GM12878 (cell line): ENCODE data around the gene GALNT3.

Source experiments
- EZH2 ChIP-seq: IDR thresholded peaks from 2 replicates; pipeline ENCODE4 v1.6.1; 2012; ENCODE audit warnings: low read depth, mild to moderate bottlenecking, control low read depth, inconsistent platforms, low read length, borderline replicate concordance; ENCODE audit not compliant: control insufficient read depth
- GABPA ChIP-seq: IDR thresholded peaks from 2 replicates; pipeline ENCODE4 v1.6.1; 2014; ENCODE audit warnings: antibody characterized with exemption, low read depth, mild to moderate bottlenecking, inconsistent platforms
- IKZF1 ChIP-seq: fragments of 450-650 bp; conservative IDR thresholded peaks from 2 replicates; pipeline ENCODE4 v1.6.1; 2017; ENCODE audit warnings: antibody characterized with exemption, mild to moderate bottlenecking
- MTA2 ChIP-seq: fragments of 450-650 bp; IDR thresholded peaks from 2 replicates; pipeline ENCODE4 v1.6.1; 2016; ENCODE audit warnings: low read depth, mild to moderate bottlenecking, moderate library complexity
- NRF1 ChIP-seq: conservative IDR thresholded peaks from 2 replicates; pipeline ENCODE4 v1.6.1; 2011; ENCODE audit warnings: mild to moderate bottlenecking, low read depth, low read length, improper control_type of control experiment
- POLR2AphosphoS5 ChIP-seq: IDR thresholded peaks from 2 replicates; pipeline ENCODE4 v1.6.1; 2011; ENCODE audit warnings: mild to moderate bottlenecking, low read length, inconsistent platforms
- RELA ChIP-seq: fragments of 450-650 bp; IDR thresholded peaks from 2 replicates; pipeline ENCODE4 v1.8.0; 2014; ENCODE audit warnings: borderline replicate concordance; ENCODE audit not compliant: partially characterized antibody
- SIN3A ChIP-seq: IDR thresholded peaks from 2 replicates; pipeline ENCODE4 v1.6.1; 2012; ENCODE audit warnings: low read depth, low read length, improper control_type of control experiment
- YY1 ChIP-seq: IDR thresholded peaks from 2 replicates; pipeline ENCODE4 v1.6.1; 2011; ENCODE audit warnings: low read depth, mild to moderate bottlenecking, low read length
- ZNF24 ChIP-seq: fragments of 450-650 bp; IDR thresholded peaks from 2 replicates; pipeline ENCODE4 v1.6.1; 2017; ENCODE audit warnings: antibody characterized with exemption, mild to moderate bottlenecking
- TF ChIP-seq, protein P1 (sequence below), 3 experiments: IDR thresholded peaks in 2 of 3; conservative IDR thresholded peaks in 1 of 3; 2 replicates each; pipeline ENCODE4 v1.5.1; 2011; ENCODE audit warnings: low read depth in 3 of 3, low read length in 3 of 3, mild to moderate bottlenecking in 3 of 3, control low read depth in 2 of 3, moderate library complexity in 2 of 3, inconsistent platforms in 1 of 3, mixed read lengths in 1 of 3; ENCODE audit not compliant: control insufficient read depth in 2 of 3, insufficient read depth in 1 of 3; ENCODE audit errors: extremely low read depth in 1 of 3
- TF ChIP-seq, protein P2 (sequence below): IDR thresholded peaks from 2 replicates; pipeline ENCODE4 v1.6.1; 2011; ENCODE audit warnings: low read depth, low read length, improper control_type of control experiment, borderline replicate concordance
- TF ChIP-seq, protein P3 (sequence below): IDR thresholded peaks from 2 replicates; pipeline ENCODE4 v1.6.1; 2011; ENCODE audit warnings: mild to moderate bottlenecking, low read depth, low read length, moderate library complexity; ENCODE audit not compliant: insufficient replicate concordance
- TF ChIP-seq, protein P4 (sequence below): IDR thresholded peaks from 2 replicates; pipeline ENCODE4 v1.6.1; 2011; ENCODE audit warnings: borderline replicate concordance, low read depth, mild to moderate bottlenecking, moderate library complexity, low read length; ENCODE audit not compliant: insufficient read depth, poor library complexity, severe bottlenecking

DNA sequence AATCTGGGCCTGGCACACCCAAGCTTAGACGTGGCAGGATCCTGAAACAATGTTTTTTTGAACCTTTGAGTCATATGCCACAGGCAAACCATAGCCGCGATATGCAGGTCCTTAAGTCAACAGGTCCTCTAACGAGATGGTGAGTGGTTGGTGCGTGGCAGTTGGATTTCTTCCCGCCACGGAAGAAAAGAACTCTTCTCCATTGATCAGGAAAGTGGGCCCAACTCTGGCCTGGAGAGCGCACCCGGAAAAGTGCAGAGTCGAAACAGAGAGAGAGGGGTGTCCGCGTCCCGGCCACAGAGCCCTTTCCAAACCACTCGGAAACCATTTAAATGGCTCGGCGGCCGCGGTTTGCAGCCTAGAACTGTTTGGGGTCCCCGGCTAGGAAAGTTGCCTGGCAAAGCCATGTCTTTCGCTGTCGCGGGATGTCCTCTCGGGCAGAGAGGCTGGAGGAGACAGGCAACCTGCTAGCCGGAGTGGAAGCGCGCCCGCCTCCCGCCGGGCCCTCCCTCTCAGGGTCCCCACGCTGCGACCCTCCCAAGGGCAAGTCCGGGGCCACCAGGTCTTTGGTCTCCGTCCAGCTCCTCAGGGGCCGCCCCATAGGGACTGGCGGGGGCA, 777 bp downstream of the GALNT3 start:
- TF ChIP-seq NRF1, result no peak
- no peak for TF ChIP-seq POLR2AphosphoS5
- TF ChIP-seq, protein P1, sequence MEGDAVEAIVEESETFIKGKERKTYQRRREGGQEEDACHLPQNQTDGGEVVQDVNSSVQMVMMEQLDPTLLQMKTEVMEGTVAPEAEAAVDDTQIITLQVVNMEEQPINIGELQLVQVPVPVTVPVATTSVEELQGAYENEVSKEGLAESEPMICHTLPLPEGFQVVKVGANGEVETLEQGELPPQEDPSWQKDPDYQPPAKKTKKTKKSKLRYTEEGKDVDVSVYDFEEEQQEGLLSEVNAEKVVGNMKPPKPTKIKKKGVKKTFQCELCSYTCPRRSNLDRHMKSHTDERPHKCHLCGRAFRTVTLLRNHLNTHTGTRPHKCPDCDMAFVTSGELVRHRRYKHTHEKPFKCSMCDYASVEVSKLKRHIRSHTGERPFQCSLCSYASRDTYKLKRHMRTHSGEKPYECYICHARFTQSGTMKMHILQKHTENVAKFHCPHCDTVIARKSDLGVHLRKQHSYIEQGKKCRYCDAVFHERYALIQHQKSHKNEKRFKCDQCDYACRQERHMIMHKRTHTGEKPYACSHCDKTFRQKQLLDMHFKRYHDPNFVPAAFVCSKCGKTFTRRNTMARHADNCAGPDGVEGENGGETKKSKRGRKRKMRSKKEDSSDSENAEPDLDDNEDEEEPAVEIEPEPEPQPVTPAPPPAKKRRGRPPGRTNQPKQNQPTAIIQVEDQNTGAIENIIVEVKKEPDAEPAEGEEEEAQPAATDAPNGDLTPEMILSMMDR (IDR thresholded peaks at IDR 0.05 in 2 of 3, conservative IDR thresholded peaks at IDR 0.05 in 1 of 3; ENCODE audit: control insufficient read depth in 2 of 3, extremely low read depth in 1 of 3, insufficient read depth in 1 of 3, low read depth in 3 of 3, low read length in 3 of 3), result no peak
- TF ChIP-seq ZNF24, result no peak
- no peak for TF ChIP-seq MTA2
- no peak for TF ChIP-seq GABPA
- TF ChIP-seq, protein P2, sequence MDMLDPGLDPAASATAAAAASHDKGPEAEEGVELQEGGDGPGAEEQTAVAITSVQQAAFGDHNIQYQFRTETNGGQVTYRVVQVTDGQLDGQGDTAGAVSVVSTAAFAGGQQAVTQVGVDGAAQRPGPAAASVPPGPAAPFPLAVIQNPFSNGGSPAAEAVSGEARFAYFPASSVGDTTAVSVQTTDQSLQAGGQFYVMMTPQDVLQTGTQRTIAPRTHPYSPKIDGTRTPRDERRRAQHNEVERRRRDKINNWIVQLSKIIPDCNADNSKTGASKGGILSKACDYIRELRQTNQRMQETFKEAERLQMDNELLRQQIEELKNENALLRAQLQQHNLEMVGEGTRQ, result no peak
- TF ChIP-seq SIN3A, result no peak
- TF ChIP-seq, protein P3, sequence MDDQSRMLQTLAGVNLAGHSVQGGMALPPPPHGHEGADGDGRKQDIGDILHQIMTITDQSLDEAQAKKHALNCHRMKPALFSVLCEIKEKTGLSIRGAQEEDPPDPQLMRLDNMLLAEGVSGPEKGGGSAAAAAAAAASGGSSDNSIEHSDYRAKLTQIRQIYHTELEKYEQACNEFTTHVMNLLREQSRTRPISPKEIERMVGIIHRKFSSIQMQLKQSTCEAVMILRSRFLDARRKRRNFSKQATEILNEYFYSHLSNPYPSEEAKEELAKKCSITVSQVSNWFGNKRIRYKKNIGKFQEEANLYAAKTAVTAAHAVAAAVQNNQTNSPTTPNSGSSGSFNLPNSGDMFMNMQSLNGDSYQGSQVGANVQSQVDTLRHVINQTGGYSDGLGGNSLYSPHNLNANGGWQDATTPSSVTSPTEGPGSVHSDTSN, result no peak
- TF ChIP-seq EZH2, result no peak
- no peak for TF ChIP-seq YY1
- TF ChIP-seq RELA, result no peak
- TF ChIP-seq, protein P4, sequence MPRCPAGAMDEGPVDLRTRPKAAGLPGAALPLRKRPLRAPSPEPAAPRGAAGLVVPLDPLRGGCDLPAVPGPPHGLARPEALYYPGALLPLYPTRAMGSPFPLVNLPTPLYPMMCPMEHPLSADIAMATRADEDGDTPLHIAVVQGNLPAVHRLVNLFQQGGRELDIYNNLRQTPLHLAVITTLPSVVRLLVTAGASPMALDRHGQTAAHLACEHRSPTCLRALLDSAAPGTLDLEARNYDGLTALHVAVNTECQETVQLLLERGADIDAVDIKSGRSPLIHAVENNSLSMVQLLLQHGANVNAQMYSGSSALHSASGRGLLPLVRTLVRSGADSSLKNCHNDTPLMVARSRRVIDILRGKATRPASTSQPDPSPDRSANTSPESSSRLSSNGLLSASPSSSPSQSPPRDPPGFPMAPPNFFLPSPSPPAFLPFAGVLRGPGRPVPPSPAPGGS, result no peak
- no peak for TF ChIP-seq IKZF1
